OCI-LY3 (cell line): ENCODE data around the gene LMNTD2.

Experiments
- EZH2phosphoT487 ChIP-seq: fragments of 200-600 bp; shearing (Covaris generic); IDR thresholded peaks from 2 replicates; pipeline ENCODE4 v1.6.1; 2018; ENCODE audit warnings: antibody characterized with exemption, mixed run types, low read depth
- TF ChIP-seq, protein P1 (sequence below): fragments of 200-600, 300-600 bp; sonication (generic); IDR thresholded peaks from 2 replicates; pipeline ENCODE4 v1.5.1; 2014; ENCODE audit warnings: antibody characterized with exemption, low read length, low read depth

GRCh38 chr11:586376-587316 is 26.1 kb upstream of the LMNTD2 start:
- TF ChIP-seq, protein P1, sequence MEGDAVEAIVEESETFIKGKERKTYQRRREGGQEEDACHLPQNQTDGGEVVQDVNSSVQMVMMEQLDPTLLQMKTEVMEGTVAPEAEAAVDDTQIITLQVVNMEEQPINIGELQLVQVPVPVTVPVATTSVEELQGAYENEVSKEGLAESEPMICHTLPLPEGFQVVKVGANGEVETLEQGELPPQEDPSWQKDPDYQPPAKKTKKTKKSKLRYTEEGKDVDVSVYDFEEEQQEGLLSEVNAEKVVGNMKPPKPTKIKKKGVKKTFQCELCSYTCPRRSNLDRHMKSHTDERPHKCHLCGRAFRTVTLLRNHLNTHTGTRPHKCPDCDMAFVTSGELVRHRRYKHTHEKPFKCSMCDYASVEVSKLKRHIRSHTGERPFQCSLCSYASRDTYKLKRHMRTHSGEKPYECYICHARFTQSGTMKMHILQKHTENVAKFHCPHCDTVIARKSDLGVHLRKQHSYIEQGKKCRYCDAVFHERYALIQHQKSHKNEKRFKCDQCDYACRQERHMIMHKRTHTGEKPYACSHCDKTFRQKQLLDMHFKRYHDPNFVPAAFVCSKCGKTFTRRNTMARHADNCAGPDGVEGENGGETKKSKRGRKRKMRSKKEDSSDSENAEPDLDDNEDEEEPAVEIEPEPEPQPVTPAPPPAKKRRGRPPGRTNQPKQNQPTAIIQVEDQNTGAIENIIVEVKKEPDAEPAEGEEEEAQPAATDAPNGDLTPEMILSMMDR = no peak
- TF ChIP-seq EZH2phosphoT487 = no peak
